Prostate gland (tissue), 2 donors: ENCODE results near the gene ARL8B. TPM values are rescaled to one million over a fixed set of nuclear protein-coding genes. Genes with fewer than 3 reads are reported as not detected.

Source experiments
- DNase-seq: peaks from one replicate; pipeline ENCODE4 v3.0.0-alpha.2; 2019; ENCODE audit warnings: low spot score
- H3K27ac ChIP-seq, 2 donors: fragments of 200-600 bp; sonication (generic); 2 replicates each; pipeline ENCODE4 v1.5.1; 2017 to 2019
- H3K27me3 ChIP-seq: fragments of 200-600 bp; sonication (generic); replicated peaks from 2 replicates; pipeline ENCODE4 v1.5.1; 2019; ENCODE audit not compliant: insufficient read depth
- H3K36me3 ChIP-seq, 2 donors: fragments of 200-600 bp; sonication (generic); 1 replicate in 1 of 2; 2 replicates in 1 of 2; pipeline versions ENCODE4 v1.5.1 to v1.8.1; 2017 to 2019
- H3K4me1 ChIP-seq: fragments of 200-600 bp; sonication (generic); replicated peaks from 2 replicates; pipeline ENCODE4 v1.5.1; 2019
- H3K4me3 ChIP-seq, 2 donors: fragments of 200-600 bp; sonication (generic); 2 replicates each; pipeline ENCODE4 v1.5.1; 2017 to 2019
- H3K9me3 ChIP-seq: fragments of 200-600 bp; sonication (generic); 2 replicates; pipeline ENCODE4 v1.5.1; 2017
- CTCF ChIP-seq, 4 experiments: fragments of 200-600 bp in 2 of 4; fragments of 450-650 bp in 2 of 4; sonication (generic) in 2 of 4; IDR thresholded peaks; 1 replicate in 3 of 4; 2 replicates in 1 of 4; pipeline ENCODE4 v1.5.1; 2016 to 2019; ENCODE audit warnings: antibody characterized with exemption in 4 of 4, mild to moderate bottlenecking in 2 of 4, moderate library complexity in 2 of 4
- POLR2A ChIP-seq: fragments of 450-650 bp; IDR thresholded peaks from one replicate; pipeline ENCODE4 v1.6.1; 2016; ENCODE audit warnings: antibody characterized with exemption, mild to moderate bottlenecking
- POLR2AphosphoS5 ChIP-seq: sonication (generic); formaldehyde crosslinking; IDR thresholded peaks from one replicate; pipeline ENCODE4 v1.6.1; 2017; ENCODE audit warnings: antibody characterized with exemption
- WGBS: methylation state at CpG from one replicate; pipeline ENCODE4 v1.1.5; 2018; 5-methylcytosine and 5-hydroxymethylcytosine counted together
- intact Hi-C: fragments of 100-400 bp; cut with DNase I; formaldehyde crosslinking; loops from one replicate; pipeline ENCODE4 v1.14.2; 2022
- total RNA-seq, 2 donors: library from RNA; depleted of rRNA; stranded (reverse); fragments of >200 nt; gene quantifications; one replicate each; pipeline ENCODE4 v1.1.0, GENCODE V29; 2016

The ARL8B gene
- total RNA-seq, 2 donors from 2014 or later: 42.9 to 43.1 TPM

- TF ChIP-seq POLR2AphosphoS5 (no peak), CTCF (IDR thresholded peaks at IDR 0.05) (no peak), POLR2A (no peak)
- Histone ChIP-seq H3K4me3 (no peak overlapping the region), H3K4me1 (no peaks in the 10 kb centered on the region), H3K27me3 (no peaks in the 10 kb centered on the region), H3K36me3 (no peaks in the 10 kb centered on the region), H3K9me3 (no peaks in the 10 kb centered on the region), H3K27ac (no peak overlapping the region)
- intact Hi-C loops: no loop called here
- WGBS: 76% methylated on average over 2 of the region's 2 CpGs
- no peak for DNase-seq
Observed at GRCh38 chr3:5136919-5137429, 14.9 kb downstream of the ARL8B start.

DNA sequence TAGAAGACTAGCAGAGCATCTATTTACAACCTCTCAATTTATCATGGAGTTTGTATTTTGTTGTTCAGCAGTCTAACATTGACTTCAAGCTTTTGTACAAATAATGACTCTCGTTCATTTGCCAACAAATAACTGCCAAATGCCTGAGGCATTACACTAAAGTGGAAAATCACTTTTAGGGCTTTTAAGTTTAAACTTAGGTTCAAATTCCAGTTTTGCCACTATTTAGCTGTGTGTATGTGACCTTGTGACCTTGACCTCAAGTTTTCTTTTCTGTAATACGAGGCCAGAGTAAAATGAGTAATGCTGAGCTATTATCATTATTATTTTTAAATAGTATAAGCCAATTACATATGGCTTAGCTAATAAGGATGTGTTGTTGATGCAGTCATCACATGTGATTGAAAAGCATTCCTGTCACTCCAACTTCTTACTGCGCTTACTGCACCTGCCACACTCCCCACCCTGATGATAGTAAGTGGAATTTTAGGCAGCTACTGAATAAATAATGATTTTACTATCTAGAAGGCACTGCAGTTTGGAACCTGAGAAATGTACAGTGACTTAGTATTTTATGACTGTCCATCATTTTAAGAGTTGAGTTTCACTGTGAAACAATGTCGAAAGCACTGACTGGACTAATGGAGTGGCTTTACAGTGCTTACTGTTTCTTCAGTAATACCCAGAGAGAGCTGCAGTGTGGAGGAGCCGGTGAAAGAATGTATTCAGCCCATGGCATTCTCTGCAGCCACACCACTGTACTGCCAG is 16.3 kb downstream of the ARL8B start:
- 33% methylated on average over 5 of the region's 5 CpGs for WGBS
- no peak for DNase-seq
- TF ChIP-seq POLR2AphosphoS5 (no peak), POLR2A (no peak), CTCF (IDR thresholded peaks at IDR 0.05) (no peak)
- Histone ChIP-seq H3K27ac (no peak overlapping the region), H3K4me3 (no peak overlapping the region), H3K27me3 (no peaks in the 10 kb centered on the region), H3K4me1 (no peaks in the 10 kb centered on the region), H3K9me3 (no peaks in the 10 kb centered on the region), H3K36me3 (no peaks in the 10 kb centered on the region)
- intact Hi-C loops: no loop called here

GRCh38 chr3:5140230-5140621 is 18.1 kb downstream of the ARL8B start:
- H3K27ac ChIP-seq: no peak overlapping the region
- TF ChIP-seq CTCF (IDR thresholded peaks at IDR 0.05) (no peak), POLR2AphosphoS5 (no peak), POLR2A (no peak)
- 88% methylated on average over 4 of the region's 4 CpGs for WGBS
- no peak overlapping the region for H3K4me3 ChIP-seq
- no peaks in the 10 kb centered on the region for H3K36me3 ChIP-seq
- intact Hi-C loops: no loop called here
- no peaks in the 10 kb centered on the region for H3K9me3 ChIP-seq
- no peak for DNase-seq
- no peaks in the 10 kb centered on the region for H3K27me3 ChIP-seq
- no peaks in the 10 kb centered on the region for H3K4me1 ChIP-seq

- TF ChIP-seq CTCF (IDR thresholded peaks at IDR 0.05): no peak
- no peak for TF ChIP-seq POLR2A
- no peak for TF ChIP-seq POLR2AphosphoS5
- H3K4me1 ChIP-seq: no peaks in the 10 kb centered on the region
- no peak for DNase-seq
- no peak overlapping the region for H3K4me3 ChIP-seq
- no peaks in the 10 kb centered on the region for H3K27me3 ChIP-seq
- intact Hi-C loops: no loop called here
- H3K36me3 ChIP-seq: no peaks in the 10 kb centered on the region
- no peak overlapping the region for H3K27ac ChIP-seq
- H3K9me3 ChIP-seq: no peaks in the 10 kb centered on the region
- WGBS: 91% methylated on average over 6 of the region's 6 CpGs
Observed at GRCh38 chr3:5140839-5141238, 18.7 kb downstream of the ARL8B start.

DNA sequence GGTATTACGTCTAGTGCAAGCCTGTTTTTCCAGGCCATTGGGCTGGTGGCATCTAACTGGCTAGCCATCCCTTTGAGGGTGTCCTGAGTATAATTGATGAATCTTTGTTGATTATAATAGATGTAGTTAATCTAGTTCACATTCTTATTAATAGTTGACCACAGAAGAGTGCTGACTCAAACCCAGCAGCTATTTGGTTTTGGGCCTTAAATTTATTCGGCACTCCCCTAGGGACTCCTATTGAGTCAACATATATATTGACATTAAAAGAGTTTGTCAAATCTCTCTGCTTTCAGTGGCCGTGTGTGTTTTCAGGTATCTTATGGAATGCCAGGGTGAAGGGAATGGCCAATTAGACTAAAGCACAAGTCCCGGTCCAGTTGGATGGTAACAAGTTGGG is 19.7 kb downstream of the ARL8B start:
- H3K4me1 ChIP-seq: no peaks in the 10 kb centered on the region
- intact Hi-C loops: no loop called here
- no peak for DNase-seq
- H3K27ac ChIP-seq: no peak overlapping the region
- TF ChIP-seq CTCF (IDR thresholded peaks at IDR 0.05) (no peak), POLR2AphosphoS5 (no peak), POLR2A (no peak)
- no peaks in the 10 kb centered on the region for H3K27me3 ChIP-seq
- no peaks in the 10 kb centered on the region for H3K36me3 ChIP-seq
- H3K9me3 ChIP-seq: no peaks in the 10 kb centered on the region
- 95% methylated on average over 4 of the region's 4 CpGs for WGBS
- H3K4me3 ChIP-seq: no peak overlapping the region
